Naive B cell (primary cell): ENCODE measurements around the gene ITPRIP. TPM values are rescaled to one million over a fixed set of nuclear protein-coding genes. Genes with fewer than 3 reads are reported as not detected.

Experiments used
- ATAC-seq, 2 donors: fragments of 150-1000 bp; cut with Tn5 transposase; 2 replicates each; pipeline ENCODE4 v1.10.0; 2021; ENCODE audit warnings: low read depth in 2 of 2, mild to moderate bottlenecking in 2 of 2, moderate library complexity in 2 of 2
- DNase-seq: peaks from one replicate; pipeline ENCODE4 v3.0.0; 2022
- H3K27ac Mint-ChIP-seq, 6 donors: one replicate each; pipeline ENCODE4 v1.8.0; 2020 to 2022; ENCODE audit warnings: mild to moderate bottlenecking in 6 of 6, mixed read lengths in 6 of 6, moderate library complexity in 5 of 6, inconsistent platforms in 2 of 6
- H3K27me3 Mint-ChIP-seq, 3 donors: one replicate each; pipeline ENCODE4 v1.8.0; 2021 to 2022; ENCODE audit warnings: mixed read lengths in 3 of 3, mild to moderate bottlenecking in 1 of 3
- H3K36me3 Mint-ChIP-seq, 2 donors: one replicate each; pipeline ENCODE4 v1.8.0; 2020 to 2022; ENCODE audit warnings: mixed read lengths in 2 of 2, inconsistent platforms in 1 of 2, mild to moderate bottlenecking in 1 of 2
- H3K4me1 Mint-ChIP-seq, 3 donors: one replicate each; pipeline ENCODE4 v1.8.0; 2020 to 2022; ENCODE audit warnings: mixed read lengths in 3 of 3, inconsistent platforms in 1 of 3, mild to moderate bottlenecking in 1 of 3, moderate library complexity in 1 of 3
- H3K4me3 Mint-ChIP-seq, 8 donors: one replicate each; pipeline ENCODE4 v1.8.0; 2020 to 2022; ENCODE audit warnings: mild to moderate bottlenecking in 8 of 8, mixed read lengths in 8 of 8, moderate library complexity in 8 of 8, inconsistent platforms in 2 of 8
- H3K9me3 Mint-ChIP-seq, 7 donors: one replicate each; pipeline ENCODE4 v1.8.0; 2020 to 2022; ENCODE audit warnings: mixed read lengths in 7 of 7, mild to moderate bottlenecking in 5 of 7, inconsistent platforms in 2 of 7, moderate library complexity in 1 of 7
- polyA plus RNA-seq, 6 donors: library from polyadenylated mRNA; unstranded; fragments of 300-500 nt; fragmentation: Illumina TruSeq; gene quantifications; one replicate each; pipeline ENCODE4 v1.2.3, GENCODE V29; 2021; ENCODE audit warnings: low read depth in 6 of 6

ITPRIP gene
- polyA plus RNA-seq, 6 donors from 2014 or later = 16.5 to 34.4 (median 19.6) TPM

- Mint-ChIP-seq H3K27me3 (peaks cover 0 to 9% (median 6%) of the 10 kb centered on the region in 3 donors), H3K27ac (peak overlapping the region in 3 of 6 donors; percentile 21 to 49 (median 28)), H3K4me3 (no peak overlapping the region), H3K4me1 (peaks cover 27 to 32% (median 28%) of the 10 kb centered on the region in 3 donors), H3K36me3 (no peaks in the 10 kb centered on the region), H3K9me3 (no peaks in the 10 kb centered on the region)
- ATAC-seq (no peak), DNase-seq (no peak)
Observed at GRCh38 chr10:104304927-104305326, 33.3 kb downstream of the ITPRIP start.

GRCh38 chr10:104304356-104304745 is 33.9 kb downstream of the ITPRIP start:
- Mint-ChIP-seq H3K9me3 (no peaks in the 10 kb centered on the region), H3K27me3 (peaks cover 2 to 11% (median 6%) of the 10 kb centered on the region in 3 donors), H3K36me3 (no peaks in the 10 kb centered on the region), H3K4me1 (peaks cover 25 to 31% (median 27%) of the 10 kb centered on the region in 3 donors), H3K27ac (no peak overlapping the region), H3K4me3 (no peak overlapping the region)
- no peak for DNase-seq
- ATAC-seq = no peak

- H3K4me1 Mint-ChIP-seq = peaks cover 21 to 25% (median 24%) of the 10 kb centered on the region in 3 donors
- DNase-seq = no peak
- H3K27ac Mint-ChIP-seq = peak overlapping the region in 2 of 6 donors; percentile 70 to 91
- ATAC-seq = no peak
- no peak overlapping the region for H3K4me3 Mint-ChIP-seq
- H3K9me3 Mint-ChIP-seq = no peaks in the 10 kb centered on the region
- H3K36me3 Mint-ChIP-seq = no peaks in the 10 kb centered on the region
- peaks cover 8 to 16% (median 10%) of the 10 kb centered on the region in 3 donors for H3K27me3 Mint-ChIP-seq
Observed at GRCh38 chr10:104303594-104304355, 34.5 kb downstream of the ITPRIP start.

GRCh38 chr10:104301907-104302690 is 36.2 kb downstream of the ITPRIP start:
- peaks cover 8 to 13% (median 9%) of the 10 kb centered on the region in 3 donors for H3K4me1 Mint-ChIP-seq
- no peak overlapping the region for H3K4me3 Mint-ChIP-seq
- no peak for DNase-seq
- no peak for ATAC-seq
- peaks cover 10 to 16% (median 14%) of the 10 kb centered on the region in 3 donors for H3K27me3 Mint-ChIP-seq
- no peaks in the 10 kb centered on the region for H3K9me3 Mint-ChIP-seq
- peak overlapping the region in 2 of 6 donors; percentile 9 to 56 for H3K27ac Mint-ChIP-seq
- H3K36me3 Mint-ChIP-seq = no peaks in the 10 kb centered on the region

- no peak for DNase-seq
- no peaks in the 10 kb centered on the region for H3K9me3 Mint-ChIP-seq
- H3K27ac Mint-ChIP-seq = peak overlapping the region in 1 of 6 donors; percentile 75
- peaks cover 4 to 9% (median 4%) of the 10 kb centered on the region in 3 donors for H3K4me1 Mint-ChIP-seq
- ATAC-seq = no peak
- H3K27me3 Mint-ChIP-seq = peaks cover 12 to 16% (median 14%) of the 10 kb centered on the region in 3 donors
- no peak overlapping the region for H3K4me3 Mint-ChIP-seq
- no peaks in the 10 kb centered on the region for H3K36me3 Mint-ChIP-seq
Observed at GRCh38 chr10:104300736-104301292, 37.5 kb downstream of the ITPRIP start.

DNA sequence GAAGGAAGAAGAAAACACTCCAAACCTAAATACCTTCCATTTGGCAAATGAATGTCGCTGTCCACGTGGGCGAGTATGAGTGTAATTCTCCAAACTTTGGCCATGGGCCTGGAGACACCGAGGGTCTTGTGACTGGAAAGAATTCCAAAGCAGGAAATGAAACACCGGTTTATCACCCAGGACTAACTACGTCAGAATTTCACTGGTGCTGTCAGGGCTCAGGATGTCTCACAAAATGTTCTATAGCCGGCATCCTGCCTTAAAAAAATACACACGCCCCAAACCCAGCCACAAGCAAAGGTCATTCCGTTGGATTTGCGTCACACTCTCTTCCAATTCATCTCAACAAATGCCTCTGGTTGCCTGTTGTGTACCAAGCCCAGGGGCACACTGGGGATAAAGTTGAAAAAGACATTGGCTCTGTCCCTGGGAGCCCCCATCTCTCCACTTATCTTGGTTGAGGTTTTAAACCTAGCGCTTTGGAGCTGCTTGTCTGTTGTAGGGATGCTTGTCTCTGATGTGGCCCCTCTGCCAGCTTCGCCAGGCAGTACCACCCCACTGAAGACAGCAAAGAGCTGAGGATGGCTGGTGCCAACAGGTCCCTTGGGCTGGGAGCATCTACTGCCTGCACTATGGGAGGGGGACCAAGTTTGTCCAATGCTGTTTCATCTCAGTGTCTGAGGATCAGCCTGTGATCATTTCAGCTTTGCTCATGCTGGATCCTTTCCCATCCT is 38.1 kb downstream of the ITPRIP start:
- H3K9me3 Mint-ChIP-seq = no peaks in the 10 kb centered on the region
- H3K4me1 Mint-ChIP-seq = peaks cover 0 to 5% (median 0%) of the 10 kb centered on the region in 3 donors
- DNase-seq (no peak), ATAC-seq (no peak)
- H3K4me3 Mint-ChIP-seq = no peak overlapping the region
- H3K27me3 Mint-ChIP-seq = peaks cover 14 to 21% (median 19%) of the 10 kb centered on the region in 3 donors
- peak overlapping the region in 1 of 6 donors; percentile 67 for H3K27ac Mint-ChIP-seq
- no peaks in the 10 kb centered on the region for H3K36me3 Mint-ChIP-seq

- ATAC-seq (no peak), DNase-seq (no peak)
- H3K27ac Mint-ChIP-seq = no peak overlapping the region
- no peak overlapping the region for H3K4me3 Mint-ChIP-seq
- H3K9me3 Mint-ChIP-seq = no peaks in the 10 kb centered on the region
- H3K27me3 Mint-ChIP-seq = peaks cover 14 to 21% (median 20%) of the 10 kb centered on the region in 3 donors
- H3K4me1 Mint-ChIP-seq = peaks cover 0 to 5% (median 0%) of the 10 kb centered on the region in 3 donors
- H3K36me3 Mint-ChIP-seq = no peaks in the 10 kb centered on the region
Observed at GRCh38 chr10:104299031-104299904, 39.0 kb downstream of the ITPRIP start.

DNA sequence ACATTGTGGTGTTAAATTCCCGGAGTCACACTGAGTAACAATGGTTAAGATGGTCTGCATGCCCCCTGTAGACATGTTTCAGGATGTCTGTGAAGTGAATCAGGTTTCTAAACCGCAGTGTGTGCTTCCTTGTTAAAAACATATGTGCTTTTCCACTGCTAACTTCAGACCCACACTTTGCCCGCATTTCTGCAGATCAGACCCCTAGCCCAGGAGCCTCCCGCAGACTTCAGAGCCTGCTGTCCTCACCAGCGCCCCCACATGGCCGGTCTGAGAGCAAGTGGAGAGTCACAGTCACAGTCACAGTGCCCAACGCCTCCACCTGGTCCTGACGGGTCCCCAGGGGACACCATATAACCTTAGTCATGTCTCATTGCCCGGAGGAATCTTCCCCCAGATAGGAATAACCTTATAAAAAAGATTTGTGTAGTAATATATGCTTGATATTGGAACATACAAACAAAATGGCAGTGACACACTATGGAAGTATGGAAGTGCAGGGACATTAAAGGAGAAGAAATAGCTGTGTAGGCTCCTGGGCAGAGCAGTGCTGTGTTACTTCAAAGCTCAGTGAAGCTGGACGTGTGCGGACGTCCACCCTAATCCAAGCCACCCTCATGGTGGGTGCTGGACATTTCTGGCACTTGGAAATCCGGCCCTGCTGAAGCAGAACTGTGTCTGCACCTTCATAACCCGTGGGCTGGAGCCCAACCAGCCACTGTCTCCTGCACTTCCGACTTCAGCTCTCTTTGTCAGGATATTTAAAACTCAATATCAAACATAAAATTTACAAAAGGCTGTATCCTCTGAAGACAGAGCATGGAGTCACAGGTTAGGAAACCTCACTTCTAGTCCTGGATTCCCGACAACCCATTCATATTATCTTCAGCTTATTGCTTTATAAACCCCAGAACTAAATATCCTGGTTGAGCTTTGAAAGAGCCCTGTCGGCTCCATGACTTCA is 40.3 kb downstream of the ITPRIP start:
- no peak overlapping the region for H3K4me3 Mint-ChIP-seq
- H3K36me3 Mint-ChIP-seq = no peaks in the 10 kb centered on the region
- no peak overlapping the region for H3K27ac Mint-ChIP-seq
- ATAC-seq (peak in 1 of 2 donors; percentile 53), DNase-seq (no peak)
- peaks cover 14 to 21% (median 20%) of the 10 kb centered on the region in 3 donors for H3K27me3 Mint-ChIP-seq
- peaks cover 0 to under 1% (median 0%) of the 10 kb centered on the region in 3 donors for H3K4me1 Mint-ChIP-seq
- no peaks in the 10 kb centered on the region for H3K9me3 Mint-ChIP-seq

GRCh38 chr10:104296687-104297436 is 41.4 kb downstream of the ITPRIP start:
- no peak for ATAC-seq
- H3K4me3 Mint-ChIP-seq = no peak overlapping the region
- H3K27ac Mint-ChIP-seq = peak overlapping the region in 1 of 6 donors; percentile 65
- peaks cover 14 to 21% (median 20%) of the 10 kb centered on the region in 3 donors for H3K27me3 Mint-ChIP-seq
- no peaks in the 10 kb centered on the region for H3K9me3 Mint-ChIP-seq
- DNase-seq = no peak
- H3K4me1 Mint-ChIP-seq = peaks cover 0 to 2% (median 2%) of the 10 kb centered on the region in 3 donors
- H3K36me3 Mint-ChIP-seq = no peaks in the 10 kb centered on the region

DNA sequence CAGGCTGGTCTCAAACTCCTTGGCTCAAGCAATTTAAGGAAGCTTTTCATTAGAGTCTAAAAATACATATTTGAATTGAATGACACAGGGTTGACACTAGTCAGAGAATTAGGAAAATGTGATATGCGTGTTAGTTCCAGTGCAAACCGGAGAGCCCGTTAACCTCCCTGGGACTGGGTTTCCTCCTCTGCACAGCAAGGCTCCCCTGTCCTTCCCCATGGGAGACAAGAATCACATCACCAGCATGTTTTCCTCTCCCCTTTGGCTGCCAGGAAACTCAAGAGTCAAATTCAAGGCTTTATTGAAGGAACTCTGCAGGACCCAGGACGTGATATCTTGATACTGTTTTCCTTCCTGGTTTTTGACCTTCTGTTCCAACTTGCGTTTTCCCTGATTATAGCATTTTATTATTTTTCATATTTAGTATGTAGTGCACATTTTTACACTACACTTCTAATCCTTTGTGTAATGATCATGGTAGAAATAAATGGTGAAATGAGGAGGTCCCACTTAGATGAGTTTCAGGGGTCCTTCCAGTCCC is 44.4 kb downstream of the ITPRIP start:
- Mint-ChIP-seq H3K27ac (no peak overlapping the region), H3K36me3 (no peaks in the 10 kb centered on the region), H3K27me3 (peaks cover 11 to 35% (median 32%) of the 10 kb centered on the region in 3 donors), H3K9me3 (no peaks in the 10 kb centered on the region), H3K4me1 (peaks cover 4 to 11% (median 10%) of the 10 kb centered on the region in 3 donors), H3K4me3 (no peak overlapping the region)
- ATAC-seq (no peak), DNase-seq (no peak)

GRCh38 chr10:104293011-104293410 is 45.3 kb downstream of the ITPRIP start:
- H3K36me3 Mint-ChIP-seq = no peaks in the 10 kb centered on the region
- no peak overlapping the region for H3K4me3 Mint-ChIP-seq
- ATAC-seq (no peak), DNase-seq (no peak)
- H3K27me3 Mint-ChIP-seq = peaks cover 14 to 40% (median 40%) of the 10 kb centered on the region in 3 donors
- H3K9me3 Mint-ChIP-seq = no peaks in the 10 kb centered on the region
- no peak overlapping the region for H3K27ac Mint-ChIP-seq
- peaks cover 4 to 11% (median 10%) of the 10 kb centered on the region in 3 donors for H3K4me1 Mint-ChIP-seq
